Liver (tissue), 3 donors: Measurements from ENCODE around the gene SLC2A9.

Experiments
- ATF3 ChIP-seq: IDR thresholded peaks from 2 replicates; pipeline ENCODE4 v1.6.1; 2016; ENCODE audit warnings: antibody characterized with exemption
- CTCF ChIP-seq: fragments of 150-350 bp; IDR thresholded peaks from 2 replicates; pipeline ENCODE4 v1.5.1; 2017; ENCODE audit warnings: improper control_type of control experiment, low read depth, low read length; ENCODE audit not compliant: missing input control
- EGR1 ChIP-seq, 2 donors: IDR thresholded peaks; 2 replicates each; pipeline ENCODE4 v1.6.1; 2016 to 2018; ENCODE audit warnings: antibody characterized with exemption in 2 of 2, low read depth in 2 of 2
- FOXA1 ChIP-seq: IDR thresholded peaks from 2 replicates; pipeline ENCODE4 v1.6.1; 2016; ENCODE audit warnings: antibody characterized with exemption
- GABPA ChIP-seq, 2 donors: IDR thresholded peaks in 1 of 2; conservative IDR thresholded peaks in 1 of 2; 2 replicates each; pipeline ENCODE4 v1.6.1; 2016; ENCODE audit warnings: antibody characterized with exemption in 2 of 2, mild to moderate bottlenecking in 1 of 2, moderate library complexity in 1 of 2
- HNF4A ChIP-seq, 2 donors: conservative IDR thresholded peaks; 2 replicates each; pipeline ENCODE4 v1.6.1; 2016; ENCODE audit warnings: antibody characterized with exemption in 2 of 2, mild to moderate bottlenecking in 2 of 2
- JUND ChIP-seq, 2 donors: IDR thresholded peaks; 2 replicates each; pipeline ENCODE4 v1.6.1; 2016; ENCODE audit warnings: antibody characterized with exemption in 2 of 2
- MAX ChIP-seq: IDR thresholded peaks from 2 replicates; pipeline ENCODE4 v1.6.1; 2016; ENCODE audit warnings: antibody characterized with exemption
- RAD21 ChIP-seq, 2 donors: IDR thresholded peaks; 2 replicates each; pipeline ENCODE4 v1.6.1; 2016; ENCODE audit warnings: antibody characterized with exemption in 2 of 2, mild to moderate bottlenecking in 2 of 2
- REST ChIP-seq: IDR thresholded peaks from 2 replicates; pipeline ENCODE4 v1.6.1; 2016; ENCODE audit warnings: antibody characterized with exemption, mild to moderate bottlenecking
- TAF1 ChIP-seq: conservative IDR thresholded peaks from 2 replicates; pipeline ENCODE4 v1.6.1; 2016; ENCODE audit warnings: antibody characterized with exemption, mild to moderate bottlenecking
- YY1 ChIP-seq: IDR thresholded peaks from 2 replicates; pipeline ENCODE4 v1.6.1; 2016; ENCODE audit warnings: antibody characterized with exemption, mild to moderate bottlenecking
- ZBTB33 ChIP-seq: IDR thresholded peaks from 2 replicates; pipeline ENCODE4 v1.6.1; 2016; ENCODE audit warnings: antibody characterized with exemption
- donor health status: healthy.
- donor health status: healthy.

- TF ChIP-seq RAD21 (IDR thresholded peaks at IDR 0.05), result peak in 1 of 2 donors; percentile 39
- TF ChIP-seq ATF3, result peak; percentile 27
- TF ChIP-seq CTCF, result no peak
- peak; percentile 84 to 91 for TF ChIP-seq HNF4A (conservative IDR thresholded peaks at IDR 0.05)
- peak; percentile 91 for TF ChIP-seq MAX
- TF ChIP-seq YY1, result peak; percentile 75
- TF ChIP-seq FOXA1, result peak; percentile 27
- peak; percentile 70 to 83 for TF ChIP-seq GABPA (IDR thresholded peaks at IDR 0.05 in 1 of 2, conservative IDR thresholded peaks at IDR 0.05 in 1 of 2)
- TF ChIP-seq REST, result peak; percentile 40
- no peak for TF ChIP-seq TAF1
- TF ChIP-seq ZBTB33, result no peak
- TF ChIP-seq JUND (IDR thresholded peaks at IDR 0.05), result peak in 1 of 2 donors; percentile 24
- peak; percentile 66 to 84 for TF ChIP-seq EGR1 (IDR thresholded peaks at IDR 0.05; ENCODE audit: low read depth in 2 of 2)
These were observed at the start of gene SLC2A9 for GRCh38 chr4:10020871-10021652.
